Neural progenitor cell (in vitro differentiated cells): ENCODE results near the gene LPCAT3.

Experiments
- EZH2phosphoT487 ChIP-seq: fragments of 200-600 bp; sonication (generic); IDR thresholded peaks from 2 replicates; pipeline ENCODE4 v1.6.1; 2017; ENCODE audit warnings: antibody characterized with exemption
- TF ChIP-seq, protein P1 (sequence below): fragments of 200-600 bp; sonication (generic); IDR thresholded peaks from 2 replicates; pipeline ENCODE4 v1.5.1; 2017; ENCODE audit warnings: antibody characterized with exemption, mild to moderate bottlenecking

DNA sequence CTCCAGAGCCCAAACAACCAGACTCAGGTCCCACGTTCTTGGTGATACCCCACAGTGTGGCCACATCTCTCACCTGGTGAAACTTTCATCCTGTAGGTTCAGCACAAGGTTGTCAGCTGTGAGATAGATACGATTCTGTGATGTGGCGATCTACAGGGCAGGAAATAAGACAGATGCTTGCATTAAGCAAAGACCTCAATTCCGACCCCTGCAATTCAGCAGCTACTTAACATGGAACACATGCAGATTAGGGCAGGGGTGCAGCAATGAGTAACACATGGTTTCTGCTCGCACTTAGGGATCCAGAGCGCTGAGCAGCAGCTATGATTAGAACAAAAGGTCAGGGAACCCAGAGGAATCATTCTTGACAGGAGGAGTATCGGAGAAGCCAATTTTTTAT, 51.9 kb downstream of the LPCAT3 start:
- TF ChIP-seq, protein P1, sequence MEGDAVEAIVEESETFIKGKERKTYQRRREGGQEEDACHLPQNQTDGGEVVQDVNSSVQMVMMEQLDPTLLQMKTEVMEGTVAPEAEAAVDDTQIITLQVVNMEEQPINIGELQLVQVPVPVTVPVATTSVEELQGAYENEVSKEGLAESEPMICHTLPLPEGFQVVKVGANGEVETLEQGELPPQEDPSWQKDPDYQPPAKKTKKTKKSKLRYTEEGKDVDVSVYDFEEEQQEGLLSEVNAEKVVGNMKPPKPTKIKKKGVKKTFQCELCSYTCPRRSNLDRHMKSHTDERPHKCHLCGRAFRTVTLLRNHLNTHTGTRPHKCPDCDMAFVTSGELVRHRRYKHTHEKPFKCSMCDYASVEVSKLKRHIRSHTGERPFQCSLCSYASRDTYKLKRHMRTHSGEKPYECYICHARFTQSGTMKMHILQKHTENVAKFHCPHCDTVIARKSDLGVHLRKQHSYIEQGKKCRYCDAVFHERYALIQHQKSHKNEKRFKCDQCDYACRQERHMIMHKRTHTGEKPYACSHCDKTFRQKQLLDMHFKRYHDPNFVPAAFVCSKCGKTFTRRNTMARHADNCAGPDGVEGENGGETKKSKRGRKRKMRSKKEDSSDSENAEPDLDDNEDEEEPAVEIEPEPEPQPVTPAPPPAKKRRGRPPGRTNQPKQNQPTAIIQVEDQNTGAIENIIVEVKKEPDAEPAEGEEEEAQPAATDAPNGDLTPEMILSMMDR, result no peak
- TF ChIP-seq EZH2phosphoT487, result no peak
